ENCODE data around the gene NFATC1. TPM values are rescaled to one million over a fixed set of nuclear protein-coding genes. Genes with fewer than 3 reads are reported as not detected.

The NFATC1 gene
- total and polyA plus RNA-seq, 8 donors: 3.4 to 7.9 (median 4.4) TPM

DNA sequence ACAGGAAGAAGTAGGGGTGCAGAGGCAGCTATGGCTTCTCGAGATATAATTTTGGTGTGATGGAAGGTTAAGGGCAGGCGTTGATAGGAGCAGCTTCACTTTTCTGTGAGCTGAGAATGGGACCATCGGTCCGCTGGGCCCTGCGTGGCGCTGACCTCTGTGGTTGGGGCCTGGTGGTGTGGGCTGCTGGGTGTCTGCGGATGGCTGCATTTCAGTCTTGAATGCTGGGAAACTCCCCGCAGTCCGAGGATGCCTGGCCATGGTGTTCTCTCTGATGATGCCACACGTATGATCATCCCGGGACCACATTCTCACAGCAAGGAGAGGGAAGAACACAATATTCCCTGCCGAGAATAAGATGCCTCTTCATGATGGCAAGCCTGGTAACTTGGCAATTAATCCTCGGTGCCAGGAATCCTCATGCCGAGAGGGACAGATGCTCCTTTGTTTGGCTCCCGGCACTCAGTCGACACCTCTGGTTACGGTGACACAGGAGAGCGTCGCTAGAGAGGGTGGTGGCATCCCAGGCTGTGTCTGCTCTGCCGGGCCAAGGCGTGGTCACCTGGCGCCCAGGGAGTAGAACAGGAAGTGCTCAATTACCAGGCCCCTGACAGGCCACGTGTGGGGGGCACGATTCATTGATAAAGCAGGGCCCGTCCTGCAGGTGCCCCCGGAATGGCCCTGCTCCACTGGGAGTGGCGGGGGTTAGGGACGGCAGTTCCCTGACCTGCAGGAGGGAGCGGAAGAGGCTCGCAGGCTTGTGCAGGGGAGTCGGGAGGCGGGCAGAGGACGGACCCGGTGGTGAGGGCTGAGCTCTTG lies 164.5 kb downstream of the NFATC1 start:
- no peaks in the 10 kb centered on the region for H3K27me3 ChIP-seq
- no peaks in the 10 kb centered on the region for H3K9me3 ChIP-seq
- no peaks in the 10 kb centered on the region for H3K36me3 ChIP-seq
- ATAC-seq: no peak
- no peak overlapping the region for H3K27ac ChIP-seq
- no peaks in the 10 kb centered on the region for H3K4me1 ChIP-seq
- WGBS, 2 donors: 72 to 79% methylated on average over 34 of the region's 34 CpGs
- peak in 3 of 6 donors; percentile 11 to 27 (median 11) for DNase-seq
- intact Hi-C loops (cut with DNase I): no loop called here
- no peak for FAIRE-seq
- H3K4me3 ChIP-seq: no peak overlapping the region
- TF ChIP-seq, protein P1, sequence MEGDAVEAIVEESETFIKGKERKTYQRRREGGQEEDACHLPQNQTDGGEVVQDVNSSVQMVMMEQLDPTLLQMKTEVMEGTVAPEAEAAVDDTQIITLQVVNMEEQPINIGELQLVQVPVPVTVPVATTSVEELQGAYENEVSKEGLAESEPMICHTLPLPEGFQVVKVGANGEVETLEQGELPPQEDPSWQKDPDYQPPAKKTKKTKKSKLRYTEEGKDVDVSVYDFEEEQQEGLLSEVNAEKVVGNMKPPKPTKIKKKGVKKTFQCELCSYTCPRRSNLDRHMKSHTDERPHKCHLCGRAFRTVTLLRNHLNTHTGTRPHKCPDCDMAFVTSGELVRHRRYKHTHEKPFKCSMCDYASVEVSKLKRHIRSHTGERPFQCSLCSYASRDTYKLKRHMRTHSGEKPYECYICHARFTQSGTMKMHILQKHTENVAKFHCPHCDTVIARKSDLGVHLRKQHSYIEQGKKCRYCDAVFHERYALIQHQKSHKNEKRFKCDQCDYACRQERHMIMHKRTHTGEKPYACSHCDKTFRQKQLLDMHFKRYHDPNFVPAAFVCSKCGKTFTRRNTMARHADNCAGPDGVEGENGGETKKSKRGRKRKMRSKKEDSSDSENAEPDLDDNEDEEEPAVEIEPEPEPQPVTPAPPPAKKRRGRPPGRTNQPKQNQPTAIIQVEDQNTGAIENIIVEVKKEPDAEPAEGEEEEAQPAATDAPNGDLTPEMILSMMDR (IDR thresholded peaks at IDR 0.05): no peak

- no peak for FAIRE-seq
- TF ChIP-seq, protein P1 (IDR thresholded peaks at IDR 0.05): no peak
- Histone ChIP-seq H3K27ac (no peak overlapping the region), H3K9me3 (no peaks in the 10 kb centered on the region), H3K27me3 (no peaks in the 10 kb centered on the region), H3K36me3 (no peaks in the 10 kb centered on the region), H3K4me3 (no peak overlapping the region), H3K4me1 (no peaks in the 10 kb centered on the region)
- intact Hi-C loops (cut with DNase I): no loop called here
- ATAC-seq: no peak
- no peak for DNase-seq
- WGBS, 2 donors: 61 to 81% methylated on average over 5 of the region's 5 CpGs
Measured at GRCh38 chr18:79560861-79561210, 165.1 kb downstream of the NFATC1 start.

- Histone ChIP-seq H3K36me3 (no peaks in the 10 kb centered on the region), H3K27me3 (peaks cover 0 to 8% (median 0%) of the 10 kb centered on the region in 4 donors), H3K4me3 (no peak overlapping the region), H3K9me3 (no peaks in the 10 kb centered on the region), H3K4me1 (no peaks in the 10 kb centered on the region), H3K27ac (no peak overlapping the region)
- TF ChIP-seq, protein P1 (IDR thresholded peaks at IDR 0.05): no peak
- no peak for DNase-seq
- ATAC-seq: no peak
- no peak for FAIRE-seq
- WGBS, 2 donors: 68 to 79% methylated on average over 6 of the region's 6 CpGs
- intact Hi-C loops (cut with DNase I): no loop called here
Measured at GRCh38 chr18:79563949-79564348, 168.2 kb downstream of the NFATC1 start.

DNA sequence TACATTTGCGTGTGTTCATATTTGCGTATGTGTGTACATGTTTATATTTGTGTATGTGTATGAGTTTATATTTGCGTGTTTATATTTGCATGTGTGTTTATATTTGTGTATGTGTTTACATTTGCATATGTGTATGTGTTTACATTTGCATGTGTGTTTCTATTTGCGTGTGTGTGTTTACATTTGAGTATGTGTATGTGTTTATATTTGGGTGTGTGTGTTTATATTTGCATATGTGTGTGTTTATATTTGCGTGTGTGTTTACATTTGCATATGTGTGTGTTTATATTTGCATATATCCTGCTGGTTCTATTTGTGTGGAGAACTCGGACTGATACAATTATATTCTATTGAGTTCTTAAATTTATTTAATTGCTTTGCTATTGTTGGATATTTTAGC lies 168.7 kb downstream of the NFATC1 start:
- no peak overlapping the region for H3K4me3 ChIP-seq
- intact Hi-C loops (cut with DNase I): no loop called here
- FAIRE-seq (no peak), ATAC-seq (no peak), DNase-seq (no peak)
- WGBS, 2 donors: 66 to 72% methylated on average over 6 of the region's 6 CpGs
- H3K36me3 ChIP-seq: no peaks in the 10 kb centered on the region
- H3K27ac ChIP-seq: no peak overlapping the region
- TF ChIP-seq, protein P1 (IDR thresholded peaks at IDR 0.05): no peak
- no peaks in the 10 kb centered on the region for H3K4me1 ChIP-seq
- H3K27me3 ChIP-seq: peaks cover 0 to 8% (median 0%) of the 10 kb centered on the region in 4 donors
- H3K9me3 ChIP-seq: no peaks in the 10 kb centered on the region

DNA sequence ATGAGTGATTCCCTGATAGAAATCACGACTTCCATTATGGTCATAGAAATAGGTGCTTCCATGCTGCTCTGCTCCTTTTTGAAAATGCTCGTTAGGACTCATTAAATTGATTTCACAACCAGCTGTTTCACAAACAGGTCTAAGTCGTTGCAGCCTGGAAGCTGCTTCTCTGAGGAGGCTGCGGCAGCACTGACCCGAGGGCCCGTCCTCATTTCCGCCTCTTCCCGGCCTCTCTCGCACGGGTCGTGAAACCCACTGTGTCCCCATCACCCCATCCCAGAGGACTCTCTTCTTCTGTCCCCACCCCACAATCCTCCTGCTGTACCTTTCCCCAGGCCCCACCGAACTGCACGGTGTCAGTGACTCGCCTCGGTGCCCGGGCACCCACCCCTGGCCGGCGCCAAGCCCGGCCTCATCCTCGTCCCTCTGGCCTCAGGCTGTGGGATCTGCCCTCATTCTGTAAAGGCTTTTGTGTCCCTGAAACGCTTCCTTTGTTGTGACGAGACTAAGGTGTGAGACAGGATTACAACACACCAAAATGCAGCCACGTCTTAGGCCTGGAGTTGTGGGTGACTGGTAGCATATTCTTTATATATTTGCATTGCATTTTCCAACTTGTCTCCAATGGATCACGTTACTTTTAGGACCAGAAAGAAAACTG lies 171.2 kb downstream of the NFATC1 start:
- Histone ChIP-seq H3K4me1 (no peaks in the 10 kb centered on the region), H3K4me3 (no peak overlapping the region), H3K9me3 (no peaks in the 10 kb centered on the region), H3K36me3 (no peaks in the 10 kb centered on the region), H3K27ac (no peak overlapping the region), H3K27me3 (peaks cover 0 to 8% (median 0%) of the 10 kb centered on the region in 4 donors)
- FAIRE-seq (no peak), DNase-seq (peak in 2 of 6 donors; percentile 6 to 39), ATAC-seq (no peak)
- WGBS, 2 donors: 74 to 86% methylated on average over 24 of the region's 24 CpGs
- intact Hi-C loops (cut with DNase I): no loop called here
- TF ChIP-seq, protein P1 (IDR thresholded peaks at IDR 0.05): no peak
